HepG2 (cell line): ENCODE data around the gene CES3. TPM values are rescaled to one million over a fixed set of nuclear protein-coding genes. Genes with fewer than 3 reads are reported as not detected.

ENCODE experiments used
- ATF6 ChIP-seq: sonication (generic); formaldehyde crosslinking; conservative IDR thresholded peaks from 2 replicates; pipeline ENCODE4 v1.4.0; 2020; ENCODE audit warnings: missing genetic modification reagents
- GTF3A ChIP-seq: sonication (generic); formaldehyde crosslinking; conservative IDR thresholded peaks from 2 replicates; pipeline ENCODE4 v1.4.0; 2020; ENCODE audit warnings: mild to moderate bottlenecking, missing genetic modification reagents
- JUND ChIP-seq: sonication (generic); formaldehyde crosslinking; IDR thresholded peaks from 2 replicates; pipeline ENCODE4 v1.8.0; 2022; ENCODE audit warnings: mild to moderate bottlenecking, missing genetic modification reagents
- KDM1A ChIP-seq: IDR thresholded peaks from 2 replicates; pipeline ENCODE4 v1.6.1; 2016; ENCODE audit warnings: missing compliant biosample characterization
- NR1H2 ChIP-seq: sonication (generic); formaldehyde crosslinking; IDR thresholded peaks from 2 replicates; pipeline ENCODE4 v1.8.1; 2022; ENCODE audit warnings: low read depth, missing genetic modification reagents, borderline replicate concordance
- PAWR ChIP-seq: sonication (generic); formaldehyde crosslinking; IDR thresholded peaks from 2 replicates; pipeline ENCODE4 v1.4.0; 2020; ENCODE audit warnings: missing genetic modification reagents, mild to moderate bottlenecking, borderline replicate concordance
- RAD21 ChIP-seq: fragments of 450-650 bp; formaldehyde crosslinking; IDR thresholded peaks from 2 replicates; pipeline ENCODE4 v1.5.0; 2020; ENCODE audit warnings: mild to moderate bottlenecking
- SAP130 ChIP-seq: IDR thresholded peaks from 2 replicates; pipeline ENCODE4 v1.6.1; 2016; ENCODE audit warnings: low read depth
- SOX6 ChIP-seq, 2 experiments: fragments of 450-650 bp in 1 of 2; sonication (generic) in 1 of 2; formaldehyde crosslinking in 1 of 2; IDR thresholded peaks; 2 replicates each; pipeline versions ENCODE4 v1.4.0 to v1.6.1; 2017 to 2020; ENCODE audit warnings: antibody characterized with exemption in 1 of 2, mild to moderate bottlenecking in 1 of 2, missing genetic modification reagents in 1 of 2
- TMF1 ChIP-seq: sonication (generic); formaldehyde crosslinking; IDR thresholded peaks from 2 replicates; pipeline ENCODE4 v1.8.1; 2022; ENCODE audit warnings: low read depth, missing genetic modification reagents
- ZBTB7B ChIP-seq: sonication (generic); formaldehyde crosslinking; IDR thresholded peaks from 2 replicates; pipeline ENCODE4 v1.4.0; 2020; ENCODE audit warnings: missing genetic modification reagents
- ZFX ChIP-seq: sonication (generic); formaldehyde crosslinking; IDR thresholded peaks from 2 replicates; pipeline ENCODE4 v1.4.0; 2020; ENCODE audit warnings: mild to moderate bottlenecking, low read depth, missing genetic modification reagents, moderate library complexity
- ZNF136 ChIP-seq: sonication (generic); formaldehyde crosslinking; IDR thresholded peaks from 2 replicates; pipeline ENCODE4 v1.8.1; 2022; ENCODE audit warnings: low read depth, mild to moderate bottlenecking, moderate library complexity, missing genetic modification reagents
- ZNF263 ChIP-seq: sonication (generic); formaldehyde crosslinking; IDR thresholded peaks from 2 replicates; pipeline ENCODE4 v1.4.0; 2020; ENCODE audit warnings: missing genetic modification reagents
- ZNF431 ChIP-seq: sonication (generic); formaldehyde crosslinking; IDR thresholded peaks from 2 replicates; pipeline ENCODE4 v1.9.0; 2022; ENCODE audit warnings: missing genetic modification reagents, low read depth, mild to moderate bottlenecking, borderline replicate concordance
- ZNF441 ChIP-seq: sonication (generic); formaldehyde crosslinking; IDR thresholded peaks from 2 replicates; pipeline ENCODE4 v1.7.0; 2021; ENCODE audit warnings: missing genetic modification reagents, borderline replicate concordance
- ZNF512B ChIP-seq: sonication (generic); formaldehyde crosslinking; IDR thresholded peaks from 2 replicates; pipeline ENCODE4 v1.5.1; 2020; ENCODE audit warnings: missing genetic modification reagents, mild to moderate bottlenecking, borderline replicate concordance
- ZNF609 ChIP-seq: sonication (generic); formaldehyde crosslinking; IDR thresholded peaks from 2 replicates; pipeline ENCODE4 v1.4.0; 2020; ENCODE audit warnings: mild to moderate bottlenecking, missing genetic modification reagents, borderline replicate concordance
- ZNF749 ChIP-seq: sonication (generic); formaldehyde crosslinking; IDR thresholded peaks from 2 replicates; pipeline ENCODE4 v1.8.0; 2022; ENCODE audit warnings: mild to moderate bottlenecking, missing genetic modification reagents, moderate library complexity, borderline replicate concordance
- polyA plus RNA-seq, 8 experiments: library from polyadenylated mRNA; depleted of rRNA in 3 of 8; stranded (reverse) in 7 of 8; unstranded in 1 of 8; fragments of >200 nt; fragmentation: Illumina TruSeq in 4 of 8; extraction: Trizol in 4 of 8; gene quantifications; 2 replicates each; pipeline versions ENCODE4 v1.2.1 to v1.2.3, GENCODE V29; 2011 to 2016; ENCODE audit warnings: low read depth in 4 of 8, missing spikeins in 1 of 8, mixed read lengths in 1 of 8; ENCODE audit not compliant: insufficient read depth in 1 of 8
- total RNA-seq, 5 experiments: library from RNA; depleted of rRNA; stranded (reverse); fragments of >200 nt; fragmentation: Illumina TruSeq; extraction: Trizol; gene quantifications; 2 replicates each; pipeline ENCODE4 v1.2.3, GENCODE V29; 2016; ENCODE audit warnings: low read depth in 1 of 5

CES3 gene
- total and polyA plus RNA-seq, 2 of the 13 experiments (the other 11 are each of a cell fraction or from before 2014, with no cell fraction given), result 6.6 to 17.4 TPM

GRCh38 chr16:66961065-66961744, at the start of gene CES3 (continued):
- TF ChIP-seq ZBTB7B (CRISPR knock-in tag) (0 out of 2 replicates have a peak, but pooled peaks have one; percentile 33), PAWR (0 out of 2 replicates have a peak, but pooled peaks have one; percentile 64), ZNF136 (CRISPR knock-in tag) (no peak), SAP130 (peak; percentile 80), JUND (CRISPR knock-in tag) (no peak), GTF3A (CRISPR knock-in tag) (0 out of 2 replicates have a peak, but pooled peaks have one; percentile 19), TMF1 (CRISPR knock-in tag) (no peak), NR1H2 (CRISPR knock-in tag) (no peak), ZFX (CRISPR knock-in tag) (peak; percentile 89), ZNF512B (CRISPR knock-in tag) (peak; percentile 75; the same call in 1 of the 2 replicates), ZNF431 (CRISPR knock-in tag) (no peak), RAD21 (peak; percentile 55), SOX6 (IDR thresholded peaks at IDR 0.05) (no peak), SOX6 (CRISPR knock-in tag; IDR thresholded peaks at IDR 0.05) (0 out of 2 replicates have a peak, but pooled peaks have one; percentile 29), ZNF441 (peak; percentile 77; the same call in 1 of the 2 replicates), ZNF263 (no peak; the same call in 1 of the 2 replicates), ZNF609 (CRISPR knock-in tag) (no peak), ATF6 (CRISPR knock-in tag) (no peak), ZNF749 (CRISPR knock-in tag) (no peak; the same call in 1 of the 2 replicates), KDM1A (CRISPR knock-in tag) (peak; percentile 20; the same call in 1 of the 2 replicates)
